SHP77 (cell line): Measurements from ENCODE around the gene PLXNC1.

Experiments
- DNase-seq, 2 experiments: peaks; one replicate each; lab custom pipeline; 2025; lab: John Stamatoyannopoulos, UW

Gene PLXNC1

DNA sequence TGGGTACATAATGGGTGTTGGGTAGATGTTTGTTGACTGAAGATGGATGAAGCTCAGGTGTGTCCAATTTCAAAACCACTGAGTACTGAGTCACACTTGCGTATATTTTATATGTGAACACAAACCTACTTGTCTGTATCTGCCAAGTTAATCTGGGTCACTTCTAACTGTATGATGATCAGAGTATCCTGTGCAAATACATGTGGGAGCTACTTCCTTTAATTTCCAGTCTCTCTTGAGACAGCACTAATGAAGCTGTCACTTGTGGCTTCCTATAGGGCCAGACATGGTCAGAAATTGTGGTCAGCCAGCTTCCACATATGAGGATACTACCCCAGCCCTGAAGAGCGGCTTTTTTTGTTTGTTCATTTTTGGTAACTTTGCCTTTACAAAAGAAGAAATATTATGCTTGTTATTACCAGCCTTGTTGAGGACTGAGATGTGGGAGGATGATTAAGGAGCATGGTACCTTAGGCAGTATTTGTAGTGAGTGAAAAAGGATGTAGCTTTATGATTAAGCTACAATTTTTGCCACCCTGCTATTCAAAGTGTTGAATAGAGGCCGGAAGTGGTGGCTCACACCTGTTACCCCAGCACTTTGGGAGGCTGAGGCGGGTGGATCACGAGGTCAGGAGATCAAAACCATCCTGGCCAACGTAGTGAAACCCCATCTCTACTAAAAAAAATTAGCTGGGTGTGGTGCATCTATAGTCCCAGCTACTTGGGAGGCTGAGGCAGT lies 32.4 kb downstream of the PLXNC1 start:
- no peak for DNase-seq

GRCh38 chr12:94182986-94183707 lies 34.8 kb downstream of the PLXNC1 start:
- DNase-seq, result no peak

- DNase-seq, result no peak
These were observed 35.5 kb downstream of the PLXNC1 start for GRCh38 chr12:94183708-94184379.

- no peak for DNase-seq
These were observed 36.8 kb downstream of the PLXNC1 start for GRCh38 chr12:94184995-94185719.

GRCh38 chr12:94185801-94186200 lies 37.4 kb downstream of the PLXNC1 start:
- no peak for DNase-seq

- no peak for DNase-seq
These were observed 38.2 kb downstream of the PLXNC1 start for GRCh38 chr12:94186278-94187241.

- DNase-seq, result no peak
These were observed 39.0 kb downstream of the PLXNC1 start for GRCh38 chr12:94187361-94187760.

GRCh38 chr12:94190623-94191022 lies 42.2 kb downstream of the PLXNC1 start:
- no peak for DNase-seq

- DNase-seq, result no peak
These were observed 42.6 kb downstream of the PLXNC1 start for GRCh38 chr12:94191023-94191422.

DNA sequence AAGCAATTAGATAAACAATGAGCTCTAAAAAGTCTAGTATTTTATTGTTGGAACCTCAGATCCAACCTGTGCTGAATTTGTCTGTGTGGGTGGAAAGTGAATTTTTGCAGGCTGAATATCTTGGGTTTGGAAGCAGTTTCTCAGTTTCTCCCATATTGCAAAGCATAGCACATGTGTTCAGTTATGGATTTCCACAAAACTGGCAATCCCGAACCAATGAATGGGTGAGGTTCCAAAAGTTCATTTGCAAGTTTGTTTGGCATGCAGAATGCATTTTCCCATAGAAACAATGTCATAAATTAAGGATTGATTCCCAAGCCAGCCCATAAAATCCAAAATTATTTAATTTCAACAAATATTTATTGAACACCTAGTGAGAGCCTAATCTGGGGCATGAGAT lies 43.4 kb downstream of the PLXNC1 start:
- DNase-seq, result no peak

DNA sequence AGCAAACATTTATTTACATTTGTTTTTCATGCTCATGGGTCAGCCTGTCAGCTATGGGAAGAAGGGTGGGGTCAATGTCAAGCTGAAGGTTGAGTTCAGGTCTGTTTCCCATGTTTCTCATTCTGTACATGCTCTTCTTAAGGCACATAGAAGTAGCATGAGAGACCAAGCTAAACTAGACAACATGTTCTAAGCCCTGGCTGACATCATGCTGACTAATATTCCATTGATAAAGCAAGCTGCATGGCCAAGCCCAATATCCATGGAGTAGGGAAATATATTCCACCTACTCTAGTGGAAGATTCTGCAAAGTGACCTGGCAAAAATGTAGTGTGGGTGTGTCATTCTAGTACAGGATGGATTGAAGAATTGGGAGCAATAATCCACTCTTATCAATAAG lies 44.1 kb downstream of the PLXNC1 start:
- DNase-seq, result no peak

- no peak for DNase-seq
These were observed 44.8 kb downstream of the PLXNC1 start for GRCh38 chr12:94193168-94193567.

GRCh38 chr12:94195483-94195882 lies 47.1 kb downstream of the PLXNC1 start:
- no peak for DNase-seq

DNA sequence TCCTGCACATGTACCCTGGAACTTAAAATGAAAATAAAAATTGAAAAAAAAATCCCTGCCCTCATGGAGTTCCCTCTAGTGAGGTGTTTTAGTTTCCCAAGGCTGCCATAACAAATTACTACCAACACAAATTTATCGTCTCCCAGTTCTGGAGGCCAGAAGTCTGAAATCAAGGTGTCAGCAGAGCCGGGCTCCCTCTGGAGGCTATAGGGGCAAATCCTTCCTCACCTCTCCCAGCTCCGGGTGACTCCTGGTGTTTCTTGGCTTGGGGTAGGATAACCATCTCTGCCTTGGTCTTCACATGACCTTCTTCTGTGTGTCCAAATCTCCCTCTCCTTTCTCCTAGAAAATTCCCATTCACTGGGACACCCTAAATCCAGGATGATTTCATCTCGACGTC lies 50.1 kb downstream of the PLXNC1 start:
- DNase-seq, result no peak

- DNase-seq, result no peak
These were observed 50.5 kb downstream of the PLXNC1 start for GRCh38 chr12:94198872-94199271.

DNA sequence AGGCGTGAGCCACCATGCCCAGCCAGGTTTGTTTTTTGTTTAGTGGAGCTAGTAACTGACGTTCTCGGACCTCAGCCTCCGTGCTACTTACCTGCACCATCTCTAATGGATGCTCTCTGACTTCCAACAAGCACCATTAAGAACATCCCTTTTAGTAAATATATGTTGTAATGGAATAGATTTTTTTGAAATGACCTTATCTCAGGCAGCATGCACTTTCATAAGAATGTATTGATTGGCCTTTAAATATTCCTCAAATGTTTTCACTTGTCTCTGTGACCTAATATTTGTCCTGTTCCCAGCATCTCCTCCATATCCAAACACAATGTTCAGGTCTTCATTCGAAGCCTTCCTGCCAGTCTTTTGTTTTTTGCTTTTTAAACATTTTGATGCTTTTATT lies 51.7 kb downstream of the PLXNC1 start:
- DNase-seq, result no peak

DNA sequence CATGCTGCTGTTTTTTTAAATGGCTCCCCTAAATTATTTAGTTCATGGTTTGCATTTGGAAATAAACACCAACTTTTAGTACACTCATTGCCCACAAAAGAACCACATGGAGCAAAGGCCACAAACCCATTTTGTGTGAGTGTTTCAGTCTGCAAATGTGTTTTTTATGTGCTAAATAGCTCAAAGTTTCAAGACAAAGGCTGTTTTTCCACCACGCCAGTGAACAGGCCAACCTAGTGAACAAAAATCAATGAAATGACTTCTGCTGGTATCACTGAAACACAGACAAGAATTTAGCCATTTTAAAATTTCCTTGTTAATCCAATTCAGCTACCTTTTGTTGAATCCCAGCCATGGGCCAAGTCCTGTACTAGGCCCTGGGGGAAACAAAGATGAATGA lies 52.3 kb downstream of the PLXNC1 start:
- DNase-seq, result no peak

GRCh38 chr12:94202245-94203180 lies 54.1 kb downstream of the PLXNC1 start:
- DNase-seq, result peak in 1 of 2 experiments; percentile 12

- no peak for DNase-seq
These were observed 54.8 kb downstream of the PLXNC1 start for GRCh38 chr12:94203181-94203546.

GRCh38 chr12:94203796-94204195 lies 55.4 kb downstream of the PLXNC1 start:
- no peak for DNase-seq
